ENCODE results near the gene AUTS2.

DNA sequence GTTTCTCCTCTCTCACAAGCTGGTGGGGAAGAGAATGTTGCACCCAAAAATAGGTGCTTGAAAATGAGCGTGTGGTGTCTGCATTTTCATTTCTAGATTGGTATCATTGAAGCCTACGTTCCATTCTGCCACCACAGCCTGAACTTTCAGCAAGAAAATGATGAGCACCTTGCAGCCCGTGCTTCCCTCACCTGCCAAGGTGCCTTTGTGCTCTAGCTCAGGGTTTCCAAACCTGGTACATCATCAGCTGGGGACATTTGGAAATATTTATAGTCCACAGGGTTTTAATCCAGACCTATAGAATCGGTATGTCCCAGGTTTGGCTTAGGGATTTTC lies 701.2 kb downstream of the AUTS2 start:
- no peak for TF ChIP-seq CTCF (tag by site-specific recombination; IDR thresholded peaks at IDR 0.05)
- no peak for TF ChIP-seq GFI1B (tag by site-specific recombination; IDR thresholded peaks at IDR 0.05)
- no peak for TF ChIP-seq ZNF510 (tag by site-specific recombination; IDR thresholded peaks at IDR 0.05; ENCODE audit: insufficient replicate concordance)
- TF ChIP-seq ZNF654 (tag by site-specific recombination; IDR thresholded peaks at IDR 0.05; ENCODE audit: low read depth) = no peak
- TF ChIP-seq, protein P1, sequence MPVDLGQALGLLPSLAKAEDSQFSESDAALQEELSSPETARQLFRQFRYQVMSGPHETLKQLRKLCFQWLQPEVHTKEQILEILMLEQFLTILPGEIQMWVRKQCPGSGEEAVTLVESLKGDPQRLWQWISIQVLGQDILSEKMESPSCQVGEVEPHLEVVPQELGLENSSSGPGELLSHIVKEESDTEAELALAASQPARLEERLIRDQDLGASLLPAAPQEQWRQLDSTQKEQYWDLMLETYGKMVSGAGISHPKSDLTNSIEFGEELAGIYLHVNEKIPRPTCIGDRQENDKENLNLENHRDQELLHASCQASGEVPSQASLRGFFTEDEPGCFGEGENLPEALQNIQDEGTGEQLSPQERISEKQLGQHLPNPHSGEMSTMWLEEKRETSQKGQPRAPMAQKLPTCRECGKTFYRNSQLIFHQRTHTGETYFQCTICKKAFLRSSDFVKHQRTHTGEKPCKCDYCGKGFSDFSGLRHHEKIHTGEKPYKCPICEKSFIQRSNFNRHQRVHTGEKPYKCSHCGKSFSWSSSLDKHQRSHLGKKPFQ (tag by site-specific recombination; IDR thresholded peaks at IDR 0.05) = no peak
- TF ChIP-seq SCRT2 (tag by site-specific recombination; IDR thresholded peaks at IDR 0.05) = no peak
- no peak for TF ChIP-seq ZNF645 (tag by site-specific recombination; IDR thresholded peaks at IDR 0.05)
